Stimulated activated naive CD8-positive, alpha-beta T cell treated with anti-CD3 and anti-CD28 coated beads, Interleukin-15, amount 100 ng/mL, for 72 hours (primary cell): ENCODE measurements around the gene SIGLEC7.
A peak's percentile ranks its signal among the peaks of the same experiment; 100 is the strongest.
"Not testable (repeated sequence)": the region's sequence is repeated elsewhere in the genome, so short reads cannot be mapped to it uniquely, and the experiment has no call there.

Experiments
- ATAC-seq: fragments of 150-1000 bp; cut with Tn5 transposase; 2 replicates; pipeline ENCODE4 v1.10.0; 2021; ENCODE audit warnings: mild to moderate bottlenecking, moderate library complexity
- DNase-seq, 2 donors: peaks; one replicate each; pipeline ENCODE4 v3.0.0; 2021 to 2022
- H3K27ac Mint-ChIP-seq, 2 donors: one replicate each; pipeline ENCODE4 v1.8.0; 2022; ENCODE audit warnings: mild to moderate bottlenecking in 2 of 2, mixed read lengths in 2 of 2, moderate library complexity in 2 of 2
- H3K27me3 Mint-ChIP-seq: one replicate; pipeline ENCODE4 v1.8.0; 2022; ENCODE audit warnings: mixed read lengths
- H3K4me1 Mint-ChIP-seq: one replicate; pipeline ENCODE4 v1.8.0; 2022; ENCODE audit warnings: mild to moderate bottlenecking, mixed read lengths
- H3K4me3 Mint-ChIP-seq, 2 donors: one replicate each; pipeline ENCODE4 v1.8.0; 2022; ENCODE audit warnings: mild to moderate bottlenecking in 2 of 2, mixed read lengths in 2 of 2, moderate library complexity in 1 of 2
- H3K9me3 Mint-ChIP-seq, 2 donors: one replicate each; pipeline ENCODE4 v1.8.0; 2022; ENCODE audit warnings: mixed read lengths in 2 of 2

SIGLEC7 gene

GRCh38 chr19:51166846-51167490 lies 24.9 kb downstream of the SIGLEC7 start:
- Mint-ChIP-seq H3K4me1 (peaks cover 31% of the 10 kb centered on the region), H3K9me3 (no peaks in the 10 kb centered on the region), H3K27ac (peak overlapping the region in 1 of 2 donors; percentile 52), H3K4me3 (peak overlapping the region in 1 of 2 donors; percentile 69), H3K27me3 (no peaks in the 10 kb centered on the region)
- peak; percentile 82 for ATAC-seq
- peak in 1 of 2 donors; percentile 24 for DNase-seq

DNA sequence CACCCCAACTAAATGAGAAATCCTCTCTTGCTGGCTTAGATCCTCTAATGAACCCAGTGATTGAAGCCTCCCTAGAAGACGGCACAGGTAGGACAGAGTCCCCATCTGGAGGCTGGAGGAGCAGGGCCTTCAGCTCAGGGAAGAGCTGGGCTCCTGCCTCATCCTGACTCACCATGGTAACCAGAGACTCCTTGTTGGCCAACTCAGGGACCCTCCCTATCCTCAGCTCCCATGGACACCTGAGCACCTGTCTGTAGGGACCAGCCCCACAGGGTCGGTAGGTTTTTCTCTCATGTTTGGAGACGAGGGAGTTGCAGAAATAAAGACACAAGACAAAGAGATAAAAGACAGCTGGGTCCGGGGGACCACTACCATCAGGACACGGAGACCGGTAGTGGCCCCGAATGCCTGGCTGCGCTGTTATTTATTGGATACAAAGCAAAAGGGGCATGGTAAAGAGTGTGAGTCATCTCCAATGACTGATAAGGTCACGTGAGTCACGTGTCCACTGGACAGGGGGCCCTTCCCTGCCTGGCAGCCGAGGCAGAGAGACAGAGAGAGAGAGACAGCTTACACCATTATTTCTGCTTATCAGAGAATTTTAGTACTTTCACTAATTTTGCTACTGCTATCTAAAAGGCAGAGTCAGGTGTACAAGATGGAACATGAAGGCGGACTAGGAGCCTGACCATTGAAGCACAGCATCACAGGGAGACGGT lies 26.6 kb downstream of the SIGLEC7 start:
- DNase-seq = no peak
- no peak for ATAC-seq
- Mint-ChIP-seq H3K27me3 (no peaks in the 10 kb centered on the region), H3K4me1 (peaks cover 31% of the 10 kb centered on the region), H3K9me3 (no peaks in the 10 kb centered on the region), H3K27ac (peak overlapping the region in 1 of 2 donors; percentile 29), H3K4me3 (no peak overlapping the region)

DNA sequence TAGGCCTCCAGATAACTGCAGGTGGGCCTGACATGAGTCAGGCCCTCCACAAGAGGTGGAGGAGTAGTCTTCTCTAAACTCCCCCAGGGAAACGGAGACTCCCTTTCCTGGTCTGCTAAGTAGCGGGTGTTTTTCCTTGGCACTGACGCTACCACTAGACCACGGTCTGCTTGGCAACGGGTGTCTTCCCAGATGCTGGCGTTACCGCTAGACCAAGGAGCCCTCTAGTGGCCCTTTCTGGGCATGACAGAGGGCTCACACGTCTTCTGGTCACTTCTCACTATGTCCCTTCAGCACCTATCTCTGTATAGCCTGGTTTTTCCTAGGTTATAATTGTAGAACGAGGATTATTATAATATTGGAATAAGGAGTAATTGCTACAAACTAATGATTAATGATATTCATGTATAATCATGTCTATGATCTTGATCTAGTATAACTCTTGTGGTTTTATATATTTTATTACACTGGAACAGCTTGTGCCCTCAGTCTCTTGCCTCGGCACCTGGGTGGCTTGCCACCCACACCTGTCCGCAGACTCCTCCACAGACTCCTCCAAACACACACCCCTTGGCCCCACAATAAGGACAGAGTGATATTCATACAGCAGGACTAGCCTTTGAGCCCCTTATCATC lies 27.3 kb downstream of the SIGLEC7 start:
- not testable (repeated sequence) for H3K4me3 Mint-ChIP-seq, H3K9me3 Mint-ChIP-seq, H3K27me3 Mint-ChIP-seq, H3K27ac Mint-ChIP-seq, ATAC-seq
- peaks cover 31% of the 10 kb centered on the region for H3K4me1 Mint-ChIP-seq
- DNase-seq = peak; percentile 56 to 61

DNA sequence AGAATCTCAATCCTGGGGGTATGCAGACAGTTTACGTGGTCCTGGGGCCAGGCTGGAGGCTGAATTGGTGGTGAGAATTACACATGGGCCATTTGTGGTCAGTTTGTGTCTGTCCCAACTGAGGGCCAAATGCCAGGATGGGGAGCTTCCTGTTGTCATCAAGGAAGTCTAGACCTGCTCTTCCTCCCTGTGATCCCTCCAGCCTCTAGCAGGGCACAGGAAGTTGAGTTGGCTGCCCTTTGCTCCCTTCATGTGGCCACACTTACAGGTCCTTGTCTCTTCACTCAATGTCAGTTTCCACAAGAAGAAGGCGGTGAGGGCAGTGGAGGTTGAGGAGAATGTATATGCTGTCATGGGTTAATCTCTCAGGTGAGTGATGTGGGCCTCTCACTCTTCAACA lies 30.1 kb downstream of the SIGLEC7 start:
- H3K27ac Mint-ChIP-seq = no peak overlapping the region

GRCh38 chr19:51173681-51174080 lies 31.6 kb downstream of the SIGLEC7 start:
- ATAC-seq = no peak
- no peak overlapping the region for H3K27ac Mint-ChIP-seq

More for the DNA sequence above, 30.1 kb downstream of the SIGLEC7 start:
- no peak overlapping the region for H3K4me3 Mint-ChIP-seq
- no peaks in the 10 kb centered on the region for H3K9me3 Mint-ChIP-seq
- no peak for ATAC-seq
- no peaks in the 10 kb centered on the region for H3K27me3 Mint-ChIP-seq
- peaks cover 23% of the 10 kb centered on the region for H3K4me1 Mint-ChIP-seq
- no peak for DNase-seq

GRCh38 chr19:51179256-51179655 lies 37.2 kb downstream of the SIGLEC7 start:
- ATAC-seq (no peak), DNase-seq (no peak)
- no peaks in the 10 kb centered on the region for H3K4me1 Mint-ChIP-seq
- H3K4me3 Mint-ChIP-seq = no peak overlapping the region
- H3K9me3 Mint-ChIP-seq = no peaks in the 10 kb centered on the region
- peak overlapping the region in 1 of 2 donors; percentile 17 for H3K27ac Mint-ChIP-seq
- peaks cover 12% of the 10 kb centered on the region for H3K27me3 Mint-ChIP-seq

More at GRCh38 chr19:51173681-51174080, 31.6 kb downstream of the SIGLEC7 start:
- no peaks in the 10 kb centered on the region for H3K9me3 Mint-ChIP-seq
- no peak overlapping the region for H3K4me3 Mint-ChIP-seq
- H3K4me1 Mint-ChIP-seq = peaks cover 8% of the 10 kb centered on the region
- no peaks in the 10 kb centered on the region for H3K27me3 Mint-ChIP-seq
- DNase-seq = no peak

- ATAC-seq (no peak), DNase-seq (no peak)
- H3K27me3 Mint-ChIP-seq = peaks cover 33% of the 10 kb centered on the region
- H3K9me3 Mint-ChIP-seq = no peaks in the 10 kb centered on the region
- H3K4me1 Mint-ChIP-seq = no peaks in the 10 kb centered on the region
- no peak overlapping the region for H3K27ac Mint-ChIP-seq
- H3K4me3 Mint-ChIP-seq = no peak overlapping the region
Observed at GRCh38 chr19:51181377-51181912, 39.3 kb downstream of the SIGLEC7 start.

DNA sequence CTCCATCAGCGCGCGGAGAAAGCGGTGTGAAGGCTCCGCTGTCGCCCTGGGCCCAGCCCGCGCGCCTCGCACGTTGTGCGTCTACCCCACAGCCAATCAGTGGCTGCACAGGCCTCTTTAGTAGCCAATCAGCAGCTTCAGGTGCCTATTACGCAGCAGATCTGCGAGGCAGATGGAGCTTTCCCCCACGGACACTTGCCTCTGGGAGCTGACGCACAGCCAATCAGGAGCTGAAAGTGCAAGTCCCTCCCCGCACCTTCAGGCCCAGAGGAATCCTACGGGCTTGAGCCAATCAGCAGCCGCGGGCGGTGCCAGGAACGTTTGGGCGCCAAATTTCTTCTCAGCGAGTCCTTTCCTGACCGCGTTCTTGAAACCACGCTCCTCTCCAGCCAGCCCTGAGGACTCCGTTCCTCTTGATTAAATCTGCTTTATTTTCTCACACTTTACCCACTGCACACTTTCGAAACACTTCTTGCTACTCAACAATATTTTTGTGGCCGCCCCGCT lies 39.9 kb downstream of the SIGLEC7 start:
- H3K4me3 Mint-ChIP-seq = peak overlapping the region in 1 of 2 donors; percentile 12

GRCh38 chr19:51183629-51184028 lies 41.5 kb downstream of the SIGLEC7 start:
- H3K9me3 Mint-ChIP-seq = no peaks in the 10 kb centered on the region
- DNase-seq (no peak), ATAC-seq (no peak)
- peak overlapping the region in 1 of 2 donors; percentile 68 for H3K27ac Mint-ChIP-seq
- no peaks in the 10 kb centered on the region for H3K4me1 Mint-ChIP-seq
- peaks cover 34% of the 10 kb centered on the region for H3K27me3 Mint-ChIP-seq
- H3K4me3 Mint-ChIP-seq = no peak overlapping the region

More for the DNA sequence above, 39.9 kb downstream of the SIGLEC7 start:
- H3K27me3 Mint-ChIP-seq = peaks cover 34% of the 10 kb centered on the region
- no peaks in the 10 kb centered on the region for H3K9me3 Mint-ChIP-seq
- DNase-seq (no peak), ATAC-seq (peak; percentile 27)
- no peak overlapping the region for H3K27ac Mint-ChIP-seq
- H3K4me1 Mint-ChIP-seq = no peaks in the 10 kb centered on the region

GRCh38 chr19:51185069-51185867 lies 43.2 kb downstream of the SIGLEC7 start:
- Mint-ChIP-seq H3K27me3 (peaks cover 34% of the 10 kb centered on the region), H3K9me3 (no peaks in the 10 kb centered on the region), H3K4me3 (no peak overlapping the region), H3K27ac (no peak overlapping the region), H3K4me1 (no peaks in the 10 kb centered on the region)
- no peak for ATAC-seq
- no peak for DNase-seq

- no peak for ATAC-seq
- DNase-seq = no peak
- Mint-ChIP-seq H3K9me3 (no peaks in the 10 kb centered on the region), H3K4me1 (no peaks in the 10 kb centered on the region), H3K4me3 (no peak overlapping the region), H3K27me3 (peaks cover 34% of the 10 kb centered on the region), H3K27ac (no peak overlapping the region)
Observed at GRCh38 chr19:51185868-51186215, 43.7 kb downstream of the SIGLEC7 start.

GRCh38 chr19:51186323-51186722 lies 44.2 kb downstream of the SIGLEC7 start:
- Mint-ChIP-seq H3K4me3 (no peak overlapping the region), H3K4me1 (no peaks in the 10 kb centered on the region), H3K9me3 (no peaks in the 10 kb centered on the region), H3K27me3 (peaks cover 34% of the 10 kb centered on the region), H3K27ac (no peak overlapping the region)
- no peak for DNase-seq
- ATAC-seq = no peak

DNA sequence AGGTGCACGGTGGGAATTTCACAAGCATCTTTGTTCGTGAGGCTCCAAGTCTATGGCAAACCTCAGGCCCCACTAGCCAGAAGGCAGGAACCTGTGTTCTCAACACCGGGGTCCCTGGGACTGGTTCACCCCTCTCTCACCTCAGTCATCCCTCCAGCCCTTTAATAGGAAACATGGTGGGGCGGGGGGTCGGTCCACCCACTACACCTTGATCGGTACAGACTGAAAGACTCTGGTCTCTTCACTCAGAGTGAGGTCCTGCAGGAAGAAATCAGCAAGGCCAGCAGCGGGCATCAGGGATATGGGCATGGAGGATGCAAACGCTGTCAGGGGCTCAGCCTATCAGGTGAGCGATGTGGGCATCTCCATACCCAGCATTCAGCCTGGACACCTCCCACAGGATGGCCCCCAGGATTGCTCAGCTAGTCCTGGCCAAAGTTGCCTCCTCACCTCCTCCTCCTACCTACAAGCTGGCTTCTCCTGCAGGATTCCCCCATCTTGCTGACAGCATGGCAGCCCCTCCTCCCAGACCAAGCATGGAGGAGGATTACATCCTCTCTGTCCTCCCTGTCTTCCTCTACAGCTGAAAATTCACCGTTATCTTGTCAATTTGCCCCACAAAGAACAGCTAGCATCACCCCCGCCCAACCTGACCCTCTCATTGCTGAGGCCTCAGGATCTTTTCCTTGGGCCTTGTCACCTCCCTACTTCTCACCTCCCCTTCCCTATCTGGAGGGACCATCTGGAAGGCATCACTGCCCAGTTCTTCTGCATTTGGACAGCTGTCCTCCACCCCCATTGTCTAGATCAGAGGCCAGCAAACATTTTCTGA lies 45.5 kb downstream of the SIGLEC7 start:
- H3K27ac Mint-ChIP-seq = peak overlapping the region in 1 of 2 donors; percentile 43

DNA sequence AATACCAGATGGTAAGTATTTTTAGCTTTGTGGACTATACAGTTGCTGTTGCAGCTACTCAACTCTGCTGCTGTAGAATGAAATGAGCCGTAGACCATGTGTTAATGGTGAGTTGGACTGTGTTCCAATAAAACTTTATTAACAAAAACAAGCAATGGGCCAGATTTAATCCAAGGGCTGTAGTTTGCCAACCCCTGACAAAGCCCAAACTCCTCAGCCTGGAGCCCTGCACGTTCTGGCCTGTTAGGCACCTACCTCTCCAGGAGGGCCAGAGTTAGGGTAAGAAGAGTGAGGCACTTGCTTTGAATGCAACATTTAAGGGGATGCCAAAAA lies 46.1 kb downstream of the SIGLEC7 start:
- H3K4me1 Mint-ChIP-seq = no peaks in the 10 kb centered on the region
- H3K27ac Mint-ChIP-seq = peak overlapping the region in 1 of 2 donors; percentile 42
- peaks cover 33% of the 10 kb centered on the region for H3K27me3 Mint-ChIP-seq
- H3K9me3 Mint-ChIP-seq = no peaks in the 10 kb centered on the region
- DNase-seq = no peak
- no peak overlapping the region for H3K4me3 Mint-ChIP-seq
- no peak for ATAC-seq

More for the DNA sequence above, 45.5 kb downstream of the SIGLEC7 start:
- Mint-ChIP-seq H3K4me3 (no peak overlapping the region), H3K4me1 (no peaks in the 10 kb centered on the region), H3K9me3 (no peaks in the 10 kb centered on the region), H3K27me3 (peaks cover 34% of the 10 kb centered on the region)
- no peak for DNase-seq
- no peak for ATAC-seq
